ENCODE data around the gene CRTC3.
"Not testable (repeated sequence)": the region's sequence is repeated elsewhere in the genome, so short reads cannot be mapped to it uniquely, and the experiment has no call there.

The CRTC3 gene

GRCh38 chr15:90519688-90520087, 10.0 kb upstream of the CRTC3 start:
- Histone ChIP-seq H3K4me3 (ENCODE audit: low read length, poor library complexity, severe bottlenecking) (no peak overlapping the region), H3K9ac (ENCODE audit: low read depth, low read length, poor library complexity, severe bottlenecking) (no peak overlapping the region), H3K27me3 (ENCODE audit: insufficient read depth, low read length, poor library complexity, severe bottlenecking) (no peaks in the 10 kb centered on the region), H3F3A (ENCODE audit: low read depth) (no peaks in the 10 kb centered on the region), H3K36me3 (ENCODE audit: insufficient read depth, low read length) (no peaks in the 10 kb centered on the region), H2AFZ (ENCODE audit: low read length) (no peak overlapping the region), H3K9me2 (replicated peaks; ENCODE audit: low read depth, low read length) (no peaks in the 10 kb centered on the region), H3K4me1 (ENCODE audit: insufficient read depth, low read length, poor library complexity, severe bottlenecking) (no peaks in the 10 kb centered on the region), H4K20me1 (ENCODE audit: insufficient read depth, low read length, poor library complexity, severe bottlenecking) (no peaks in the 10 kb centered on the region), H3K79me2 (ENCODE audit: insufficient read depth, low read length) (no peaks in the 10 kb centered on the region), H3K9me3 (ENCODE audit: insufficient read depth, low read depth, low read length) (no peaks in the 10 kb centered on the region), H3K4me2 (ENCODE audit: low read depth, low read length, poor library complexity, severe bottlenecking) (no peak overlapping the region)
- TF ChIP-seq CTCF (conservative IDR thresholded peaks at IDR 0.05; ENCODE audit: low read length) (no peak), EZH2phosphoT487 (IDR thresholded peaks at IDR 0.05; ENCODE audit: borderline replicate concordance) (no peak)

- Histone ChIP-seq H3K27me3 (ENCODE audit: insufficient read depth, low read length, poor library complexity, severe bottlenecking) (no peaks in the 10 kb centered on the region), H3K4me2 (ENCODE audit: low read depth, low read length, poor library complexity, severe bottlenecking) (no peak overlapping the region)
Observed at GRCh38 chr15:90520365-90520764, 9.4 kb upstream of the CRTC3 start.

GRCh38 chr15:90523373-90523772, 6.3 kb upstream of the CRTC3 start:
- no peak for TF ChIP-seq CTCF (conservative IDR thresholded peaks at IDR 0.05; ENCODE audit: low read length)
- no peak for TF ChIP-seq EZH2phosphoT487 (IDR thresholded peaks at IDR 0.05; ENCODE audit: borderline replicate concordance)
- Histone ChIP-seq H3K9me2 (replicated peaks; ENCODE audit: low read depth, low read length) (no peaks in the 10 kb centered on the region), H3K79me2 (ENCODE audit: insufficient read depth, low read length) (no peaks in the 10 kb centered on the region), H3K36me3 (ENCODE audit: insufficient read depth, low read length) (no peaks in the 10 kb centered on the region), H2AFZ (ENCODE audit: low read length) (no peak overlapping the region), H3K4me3 (ENCODE audit: low read length, poor library complexity, severe bottlenecking) (no peak overlapping the region), H3K9ac (ENCODE audit: low read depth, low read length, poor library complexity, severe bottlenecking) (no peak overlapping the region), H3K27me3 (ENCODE audit: insufficient read depth, low read length, poor library complexity, severe bottlenecking) (no peaks in the 10 kb centered on the region), H3K4me2 (ENCODE audit: low read depth, low read length, poor library complexity, severe bottlenecking) (no peak overlapping the region), H4K20me1 (ENCODE audit: insufficient read depth, low read length, poor library complexity, severe bottlenecking) (no peaks in the 10 kb centered on the region), H3F3A (ENCODE audit: low read depth) (0 out of 2 replicates have a peak, but pooled peaks cover 2% of the 10 kb centered on the region), H3K9me3 (ENCODE audit: insufficient read depth, low read depth, low read length) (no peaks in the 10 kb centered on the region), H3K4me1 (ENCODE audit: insufficient read depth, low read length, poor library complexity, severe bottlenecking) (no peaks in the 10 kb centered on the region)

More at GRCh38 chr15:90520365-90520764, 9.4 kb upstream of the CRTC3 start:
- no peak for TF ChIP-seq EZH2phosphoT487 (IDR thresholded peaks at IDR 0.05; ENCODE audit: borderline replicate concordance)
- TF ChIP-seq CTCF (conservative IDR thresholded peaks at IDR 0.05; ENCODE audit: low read length), result no peak
- Histone ChIP-seq H3K79me2 (ENCODE audit: insufficient read depth, low read length) (no peaks in the 10 kb centered on the region), H3F3A (ENCODE audit: low read depth) (no peaks in the 10 kb centered on the region), H3K9me2 (replicated peaks; ENCODE audit: low read depth, low read length) (no peaks in the 10 kb centered on the region), H3K9me3 (ENCODE audit: insufficient read depth, low read depth, low read length) (no peaks in the 10 kb centered on the region), H2AFZ (ENCODE audit: low read length) (peak overlapping the region; percentile 72; the same call in 1 of the 2 replicates), H3K4me1 (ENCODE audit: insufficient read depth, low read length, poor library complexity, severe bottlenecking) (no peaks in the 10 kb centered on the region), H4K20me1 (ENCODE audit: insufficient read depth, low read length, poor library complexity, severe bottlenecking) (no peaks in the 10 kb centered on the region), H3K36me3 (ENCODE audit: insufficient read depth, low read length) (no peaks in the 10 kb centered on the region), H3K4me3 (ENCODE audit: low read length, poor library complexity, severe bottlenecking) (no peak overlapping the region), H3K9ac (ENCODE audit: low read depth, low read length, poor library complexity, severe bottlenecking) (no peak overlapping the region)

GRCh38 chr15:90524018-90524803, 5.5 kb upstream of the CRTC3 start:
- not testable (repeated sequence) for H3K9me3 ChIP-seq (ENCODE audit: insufficient read depth, low read depth, low read length); H3K4me3 ChIP-seq (ENCODE audit: low read length, poor library complexity, severe bottlenecking); H3K27me3 ChIP-seq (ENCODE audit: insufficient read depth, low read length, poor library complexity, severe bottlenecking); H3K36me3 ChIP-seq (ENCODE audit: insufficient read depth, low read length); H2AFZ ChIP-seq (ENCODE audit: low read length); H4K20me1 ChIP-seq (ENCODE audit: insufficient read depth, low read length, poor library complexity, severe bottlenecking); H3K9ac ChIP-seq (ENCODE audit: low read depth, low read length, poor library complexity, severe bottlenecking); H3F3A ChIP-seq (ENCODE audit: low read depth); H3K4me1 ChIP-seq (ENCODE audit: insufficient read depth, low read length, poor library complexity, severe bottlenecking); H3K9me2 ChIP-seq (replicated peaks; ENCODE audit: low read depth, low read length); H3K79me2 ChIP-seq (ENCODE audit: insufficient read depth, low read length); H3K4me2 ChIP-seq (ENCODE audit: low read depth, low read length, poor library complexity, severe bottlenecking)
